ENCODE data around the gene HSPA1A. TPM values are rescaled to one million over a fixed set of nuclear protein-coding genes. Genes with fewer than 3 reads are reported as not detected.

The HSPA1A gene
- total RNA-seq (100 to 1,000 TPM; 155 to 205 TPM), polyA plus RNA-seq (ENCODE audit: insufficient read length in 6 of 6) (100 to 1,000 TPM in 2 of 6 donors, 10 to 100 TPM in 4; 64.3 to 124 (median 78.3) TPM)
- long read RNA-seq, donor 1, transcript HSPA1A-201 (1 exons, 2,483 nt), result major isoform, 72 of 72 reads
- long read RNA-seq, donor 1, partial matches to known transcripts, result 0 of 72 reads
- long read RNA-seq, donor 1, other reads (novel, unspliced or antisense), result 0 of 72 reads
- long read RNA-seq, donor 2, transcript HSPA1A-201 (1 exons, 2,483 nt), result major isoform, 66 of 66 reads
- long read RNA-seq, donor 2, partial matches to known transcripts, result 0 of 66 reads
- long read RNA-seq, donor 2, other reads (novel, unspliced or antisense), result 0 of 66 reads
- long read RNA-seq, donor 3, transcript HSPA1A-201 (1 exons, 2,483 nt), result major isoform, 25 of 25 reads
- long read RNA-seq, donor 3, partial matches to known transcripts, result 0 of 25 reads
- long read RNA-seq, donor 3, other reads (novel, unspliced or antisense), result 0 of 25 reads
- long read RNA-seq, donor 4, transcript HSPA1A-201 (1 exons, 2,483 nt), result major isoform, 58 of 58 reads
- long read RNA-seq, donor 4, partial matches to known transcripts, result 0 of 58 reads
- long read RNA-seq, donor 4, other reads (novel, unspliced or antisense), result 0 of 58 reads
- long read RNA-seq, donor 5, transcript HSPA1A-201 (1 exons, 2,483 nt), result major isoform, 41 of 41 reads
- long read RNA-seq, donor 5, partial matches to known transcripts, result 0 of 41 reads
- long read RNA-seq, donor 5, other reads (novel, unspliced or antisense), result 0 of 41 reads
- long read RNA-seq, donor 6, transcript HSPA1A-201 (1 exons, 2,483 nt), result major isoform, 25 of 25 reads
- long read RNA-seq, donor 6, partial matches to known transcripts, result 0 of 25 reads
- long read RNA-seq, donor 6, other reads (novel, unspliced or antisense), result 0 of 25 reads
- long read RNA-seq, donor 7, transcript HSPA1A-201 (1 exons, 2,483 nt), result major isoform, 11 of 11 reads
- long read RNA-seq, donor 7, partial matches to known transcripts, result 0 of 11 reads
- long read RNA-seq, donor 7, other reads (novel, unspliced or antisense), result 0 of 11 reads
- long read RNA-seq, donor 8, transcript HSPA1A-201 (1 exons, 2,483 nt), result major isoform, 23 of 23 reads
- long read RNA-seq, donor 8, partial matches to known transcripts, result 0 of 23 reads
- long read RNA-seq, donor 8, other reads (novel, unspliced or antisense), result 0 of 23 reads
- long read RNA-seq, donor 9, partial matches to known transcripts, result 0 of 1 reads
- long read RNA-seq, donor 9, other reads (novel, unspliced or antisense), result 0 of 1 reads
- long read RNA-seq, donor 10, transcript HSPA1A-201 (1 exons, 2,483 nt), result major isoform, 28 of 28 reads
- long read RNA-seq, donor 10, partial matches to known transcripts, result 0 of 28 reads
- long read RNA-seq, donor 10, other reads (novel, unspliced or antisense), result 0 of 28 reads
- long read RNA-seq, donor 11, transcript HSPA1A-201 (1 exons, 2,483 nt), result major isoform, 65 of 65 reads
- long read RNA-seq, donor 11, partial matches to known transcripts, result 0 of 65 reads
- long read RNA-seq, donor 11, other reads (novel, unspliced or antisense), result 0 of 65 reads
- long read RNA-seq, donor 12, transcript HSPA1A-201 (1 exons, 2,483 nt), result major isoform, 36 of 36 reads
- long read RNA-seq, donor 12, partial matches to known transcripts, result 0 of 36 reads
- long read RNA-seq, donor 12, other reads (novel, unspliced or antisense), result 0 of 36 reads

DNA sequence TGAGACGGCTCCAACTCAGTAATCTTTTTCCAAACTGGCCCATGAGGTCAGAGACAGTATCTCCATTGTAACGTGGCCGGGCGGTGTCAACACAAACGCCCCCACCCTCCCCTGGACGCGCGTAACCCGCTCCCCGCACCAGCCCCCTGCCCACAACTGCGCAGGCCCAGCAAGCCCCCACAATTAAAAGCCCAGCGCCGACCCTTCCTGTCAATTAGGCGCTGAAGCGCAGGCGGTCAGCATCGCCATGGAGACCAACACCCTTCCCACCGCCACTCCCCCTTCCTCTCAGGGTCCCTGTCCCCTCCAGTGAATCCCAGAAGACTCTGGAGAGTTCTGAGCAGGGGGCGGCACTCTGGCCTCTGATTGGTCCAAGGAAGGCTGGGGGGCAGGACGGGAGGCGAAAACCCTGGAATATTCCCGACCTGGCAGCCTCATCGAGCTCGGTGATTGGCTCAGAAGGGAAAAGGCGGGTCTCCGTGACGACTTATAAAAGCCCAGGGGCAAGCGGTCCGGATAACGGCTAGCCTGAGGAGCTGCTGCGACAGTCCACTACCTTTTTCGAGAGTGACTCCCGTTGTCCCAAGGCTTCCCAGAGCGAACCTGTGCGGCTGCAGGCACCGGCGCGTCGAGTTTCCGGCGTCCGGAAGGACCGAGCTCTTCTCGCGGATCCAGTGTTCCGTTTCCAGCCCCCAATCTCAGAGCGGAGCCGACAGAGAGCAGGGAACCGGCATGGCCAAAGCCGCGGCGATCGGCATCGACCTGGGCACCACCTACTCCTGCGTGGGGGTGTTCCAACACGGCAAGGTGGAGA, at the start of gene HSPA1A, which contains the start of gene HSPA1L:
Gene HSPA1A, plus strand, starts transcription at position 519 of the 814 bp plus-strand sequence. Its CDS starts 214 bp downstream, at position 733.
Gene HSPA1L, minus strand, starts transcription at position 259 of the 814 bp plus-strand sequence. CDS start 3,311 bp downstream, outside the sequence.
- H3K27me3 ChIP-seq, result no peaks in the 10 kb centered on the region
- TF ChIP-seq, protein P1, sequence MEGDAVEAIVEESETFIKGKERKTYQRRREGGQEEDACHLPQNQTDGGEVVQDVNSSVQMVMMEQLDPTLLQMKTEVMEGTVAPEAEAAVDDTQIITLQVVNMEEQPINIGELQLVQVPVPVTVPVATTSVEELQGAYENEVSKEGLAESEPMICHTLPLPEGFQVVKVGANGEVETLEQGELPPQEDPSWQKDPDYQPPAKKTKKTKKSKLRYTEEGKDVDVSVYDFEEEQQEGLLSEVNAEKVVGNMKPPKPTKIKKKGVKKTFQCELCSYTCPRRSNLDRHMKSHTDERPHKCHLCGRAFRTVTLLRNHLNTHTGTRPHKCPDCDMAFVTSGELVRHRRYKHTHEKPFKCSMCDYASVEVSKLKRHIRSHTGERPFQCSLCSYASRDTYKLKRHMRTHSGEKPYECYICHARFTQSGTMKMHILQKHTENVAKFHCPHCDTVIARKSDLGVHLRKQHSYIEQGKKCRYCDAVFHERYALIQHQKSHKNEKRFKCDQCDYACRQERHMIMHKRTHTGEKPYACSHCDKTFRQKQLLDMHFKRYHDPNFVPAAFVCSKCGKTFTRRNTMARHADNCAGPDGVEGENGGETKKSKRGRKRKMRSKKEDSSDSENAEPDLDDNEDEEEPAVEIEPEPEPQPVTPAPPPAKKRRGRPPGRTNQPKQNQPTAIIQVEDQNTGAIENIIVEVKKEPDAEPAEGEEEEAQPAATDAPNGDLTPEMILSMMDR (IDR thresholded peaks at IDR 0.05), result no peak
- no peaks in the 10 kb centered on the region for H3K9me3 ChIP-seq
- DNase-seq (peak; percentile 95 to 99 (median 97)), ATAC-seq (peak; percentile 71)
- peak within 1 kb of the TSS; percentile 37 to 56 for H3K4me3 ChIP-seq
- no peaks in the 10 kb centered on the region for H3K36me3 ChIP-seq
- H3K27ac ChIP-seq, result peak within 1 kb of the TSS; percentile 96 to 100
- H3K4me1 ChIP-seq, result peaks cover 24 to 53% of the 10 kb centered on the region in 2 donors
- intact Hi-C loops (cut with DNase I), result no loop called here

DNA sequence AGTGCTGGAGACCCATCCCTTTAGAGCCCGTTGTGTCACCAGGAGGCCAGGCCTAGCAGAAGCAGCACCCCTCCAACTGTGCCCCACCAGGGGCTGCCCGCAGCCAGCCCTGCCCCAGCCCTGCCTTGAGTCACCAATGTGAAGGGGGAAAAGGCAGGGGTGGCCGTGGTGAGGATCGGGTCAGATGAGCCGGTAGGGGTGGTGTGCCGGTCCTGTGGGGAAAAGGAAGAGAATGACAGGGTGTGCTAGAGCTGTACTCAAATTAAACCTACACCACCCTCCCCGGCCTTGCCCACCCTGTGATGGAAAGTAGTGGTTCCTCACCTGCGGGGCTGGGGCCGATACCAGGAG, 49.8 kb upstream of the HSPA1A start:
- TF ChIP-seq, protein P1 (IDR thresholded peaks at IDR 0.05), result no peak
- Histone ChIP-seq H3K36me3 (peaks cover 0 to under 1% of the 10 kb centered on the region in 2 donors), H3K27ac (no peak overlapping the region), H3K4me3 (no peak overlapping the region), H3K9me3 (no peaks in the 10 kb centered on the region), H3K27me3 (no peaks in the 10 kb centered on the region), H3K4me1 (peaks cover 0 to 25% of the 10 kb centered on the region in 2 donors)
- intact Hi-C loops (cut with DNase I), result no loop called here
- no peak for ATAC-seq
- peak in 1 of 4 donors; percentile 64 for DNase-seq

DNA sequence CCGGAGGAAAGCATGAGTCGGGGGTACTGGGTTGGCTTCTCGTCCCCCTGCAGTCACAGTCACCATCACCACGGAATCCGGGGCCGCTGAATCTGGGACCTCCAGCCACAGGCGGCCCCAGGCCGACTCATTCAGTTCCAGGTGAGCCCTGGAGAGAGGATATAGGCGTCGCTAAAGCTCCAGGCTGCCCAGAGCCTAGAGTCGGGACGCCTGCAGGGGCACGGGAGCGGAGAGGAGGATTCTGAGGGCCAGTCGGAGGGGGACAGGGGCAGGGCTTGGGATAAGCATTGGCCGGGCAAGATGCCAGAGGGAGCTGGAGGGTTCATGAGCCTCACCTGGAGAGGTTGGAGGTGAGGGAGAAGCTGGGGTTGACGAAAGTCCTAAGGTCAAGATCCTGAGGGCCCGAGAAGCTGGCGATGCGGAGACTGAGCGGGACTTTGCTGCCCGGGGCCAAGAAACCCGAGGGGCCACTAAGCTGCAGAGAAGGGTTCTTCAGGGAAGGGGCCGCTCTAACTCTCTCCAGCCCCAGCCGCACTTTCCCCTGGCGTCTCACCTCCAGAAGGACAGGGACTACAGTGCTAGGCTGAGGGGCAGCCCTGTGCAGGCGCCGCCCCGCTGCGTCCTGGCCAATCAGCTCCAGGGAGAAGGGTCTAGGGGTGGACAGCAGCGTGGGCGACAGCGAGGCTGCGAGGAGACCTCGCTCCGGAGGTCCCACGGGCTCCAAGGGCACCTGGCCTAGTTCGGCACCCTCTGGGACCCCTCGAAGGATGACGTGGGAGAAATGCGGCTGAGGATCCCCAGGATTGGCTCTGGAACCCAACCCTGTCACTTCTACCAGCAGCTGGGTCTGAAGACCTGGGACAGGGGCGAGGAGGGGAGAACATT, 49.2 kb upstream of the HSPA1A start:
- Histone ChIP-seq H3K4me3 (no peak overlapping the region), H3K36me3 (no peaks in the 10 kb centered on the region), H3K9me3 (no peaks in the 10 kb centered on the region), H3K4me1 (peaks cover 0 to 25% of the 10 kb centered on the region in 2 donors), H3K27me3 (no peaks in the 10 kb centered on the region), H3K27ac (no peak overlapping the region)
- ATAC-seq (peak; percentile 41), DNase-seq (peak in 2 of 4 donors; percentile 42 to 73)
- TF ChIP-seq, protein P1 (IDR thresholded peaks at IDR 0.05), result no peak
- intact Hi-C loops (cut with DNase I), result no loop called here
